ENCODE measurements around the gene RUNX1.

RUNX1 gene

DNA sequence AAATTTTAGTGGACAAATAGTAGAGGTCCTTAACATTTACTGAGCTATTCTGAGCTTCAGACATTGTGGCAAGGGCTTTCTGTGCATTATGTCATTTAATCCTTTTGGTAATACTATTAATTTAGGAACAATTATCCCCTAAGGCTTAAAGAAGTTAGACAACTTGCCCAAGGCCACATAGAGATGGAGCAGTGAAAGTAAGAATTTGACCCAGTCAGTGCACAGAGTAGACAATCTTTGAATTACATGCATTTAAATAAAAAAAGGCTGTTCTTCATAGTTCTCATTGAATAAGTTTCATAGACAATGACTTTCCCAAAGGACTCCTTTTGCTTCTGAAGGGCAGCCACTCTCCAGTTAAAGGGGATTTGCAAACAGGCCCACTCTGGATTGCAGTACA is 142.7 kb downstream of the RUNX1 start:
- CTCF ChIA-PET, result no interaction called here

DNA sequence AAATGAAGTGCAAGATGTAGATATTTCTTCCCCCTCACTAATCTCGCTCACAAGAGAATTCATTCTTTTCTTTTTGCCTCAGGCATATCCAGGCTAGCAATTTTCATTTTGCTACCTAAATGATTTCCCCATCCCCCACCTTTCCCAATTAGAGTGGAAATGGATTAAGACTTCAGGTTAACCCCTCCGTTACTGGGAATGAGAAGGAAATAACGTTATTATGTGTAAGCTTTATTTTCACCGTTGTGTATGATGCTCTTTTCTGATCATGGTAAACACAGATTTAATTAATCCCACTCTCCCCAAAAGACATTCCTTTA is 143.9 kb downstream of the RUNX1 start:
- DNase-seq (ENCODE audit: extremely low spot score), result no peak
- TF ChIP-seq ZNF384 (IDR thresholded peaks at IDR 0.05) (no peak), L3MBTL2 (conservative IDR thresholded peaks at IDR 0.05) (no peak), FOXA1 (IDR thresholded peaks at IDR 0.05) (no peak), TARDBP (IDR thresholded peaks at IDR 0.05) (no peak), FOXM1 (IDR thresholded peaks at IDR 0.05; ENCODE audit: borderline replicate concordance) (no peak), CTBP1 (IDR thresholded peaks at IDR 0.05; ENCODE audit: borderline replicate concordance) (no peak), BHLHE40 (IDR thresholded peaks at IDR 0.05; ENCODE audit: borderline replicate concordance) (no peak), SP1 (IDR thresholded peaks at IDR 0.05) (no peak), ARNT (IDR thresholded peaks at IDR 0.05) (no peak), NFRKB (IDR thresholded peaks at IDR 0.05) (no peak), LEF1 (IDR thresholded peaks at IDR 0.05; ENCODE audit: borderline replicate concordance) (no peak), ELF4 (IDR thresholded peaks at IDR 0.05) (no peak)
- TF ChIP-seq, protein P1, sequence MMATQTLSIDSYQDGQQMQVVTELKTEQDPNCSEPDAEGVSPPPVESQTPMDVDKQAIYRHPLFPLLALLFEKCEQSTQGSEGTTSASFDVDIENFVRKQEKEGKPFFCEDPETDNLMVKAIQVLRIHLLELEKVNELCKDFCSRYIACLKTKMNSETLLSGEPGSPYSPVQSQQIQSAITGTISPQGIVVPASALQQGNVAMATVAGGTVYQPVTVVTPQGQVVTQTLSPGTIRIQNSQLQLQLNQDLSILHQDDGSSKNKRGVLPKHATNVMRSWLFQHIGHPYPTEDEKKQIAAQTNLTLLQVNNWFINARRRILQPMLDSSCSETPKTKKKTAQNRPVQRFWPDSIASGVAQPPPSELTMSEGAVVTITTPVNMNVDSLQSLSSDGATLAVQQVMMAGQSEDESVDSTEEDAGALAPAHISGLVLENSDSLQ (IDR thresholded peaks at IDR 0.05), result no peak
- CTCF ChIA-PET, result no interaction called here
- POLR2A ChIA-PET, result no interaction called here

More for the DNA sequence above, 142.7 kb downstream of the RUNX1 start:
- TF ChIP-seq FOXK2 (IDR thresholded peaks at IDR 0.05) (no peak), LEF1 (IDR thresholded peaks at IDR 0.05; ENCODE audit: borderline replicate concordance) (no peak), HDGF (IDR thresholded peaks at IDR 0.05; ENCODE audit: borderline replicate concordance) (no peak), ZNF384 (IDR thresholded peaks at IDR 0.05) (no peak), FOXM1 (IDR thresholded peaks at IDR 0.05; ENCODE audit: borderline replicate concordance) (no peak), L3MBTL2 (conservative IDR thresholded peaks at IDR 0.05) (no peak), SUZ12 (IDR thresholded peaks at IDR 0.05) (no peak), SP1 (IDR thresholded peaks at IDR 0.05) (no peak), ARNT (IDR thresholded peaks at IDR 0.05) (no peak), BHLHE40 (IDR thresholded peaks at IDR 0.05; ENCODE audit: borderline replicate concordance) (no peak), CTBP1 (IDR thresholded peaks at IDR 0.05; ENCODE audit: borderline replicate concordance) (no peak), ELF4 (IDR thresholded peaks at IDR 0.05) (no peak), FOXA1 (IDR thresholded peaks at IDR 0.05) (no peak), NFRKB (IDR thresholded peaks at IDR 0.05) (no peak), TARDBP (IDR thresholded peaks at IDR 0.05) (no peak)
- TF ChIP-seq, protein P1 (IDR thresholded peaks at IDR 0.05), result no peak
- POLR2A ChIA-PET, result no interaction called here
- no peak for DNase-seq (ENCODE audit: extremely low spot score)

DNA sequence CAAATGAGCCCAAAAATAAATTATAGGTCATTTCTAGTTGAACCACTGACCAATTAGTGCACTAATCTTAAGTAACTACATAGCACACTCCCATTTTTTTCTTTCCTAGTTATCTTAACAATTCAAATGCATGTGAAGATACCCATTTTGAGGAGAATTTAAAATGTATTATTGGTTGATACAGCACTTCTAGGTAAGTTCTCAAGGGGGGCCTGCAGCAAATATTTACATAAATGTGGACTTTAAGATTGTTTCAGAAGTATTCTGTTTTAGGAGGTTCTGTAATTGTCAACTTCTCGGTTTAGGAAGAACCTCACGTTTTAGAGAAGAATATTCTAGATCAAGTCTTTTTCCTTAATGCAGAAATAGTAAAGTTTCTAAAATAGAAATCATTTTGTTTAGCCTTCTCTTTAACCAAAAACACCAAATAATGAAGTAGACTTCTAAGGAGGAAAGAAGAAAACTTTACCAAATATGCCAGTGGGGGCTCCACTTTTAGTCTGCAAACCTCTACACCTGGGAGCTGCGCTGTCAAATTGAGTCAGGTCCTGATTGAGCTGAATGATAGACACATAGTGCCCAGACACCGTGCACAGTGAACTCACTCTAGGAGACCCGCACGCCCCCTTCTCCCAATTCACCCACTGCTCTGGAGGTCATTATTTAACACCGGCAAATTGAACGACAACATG is 144.4 kb downstream of the RUNX1 start:
- no peak for TF ChIP-seq L3MBTL2 (conservative IDR thresholded peaks at IDR 0.05)
- DNase-seq (ENCODE audit: extremely low spot score), result no peak
- POLR2A ChIA-PET, result no interaction called here
- CTCF ChIA-PET, result no interaction called here

DNA sequence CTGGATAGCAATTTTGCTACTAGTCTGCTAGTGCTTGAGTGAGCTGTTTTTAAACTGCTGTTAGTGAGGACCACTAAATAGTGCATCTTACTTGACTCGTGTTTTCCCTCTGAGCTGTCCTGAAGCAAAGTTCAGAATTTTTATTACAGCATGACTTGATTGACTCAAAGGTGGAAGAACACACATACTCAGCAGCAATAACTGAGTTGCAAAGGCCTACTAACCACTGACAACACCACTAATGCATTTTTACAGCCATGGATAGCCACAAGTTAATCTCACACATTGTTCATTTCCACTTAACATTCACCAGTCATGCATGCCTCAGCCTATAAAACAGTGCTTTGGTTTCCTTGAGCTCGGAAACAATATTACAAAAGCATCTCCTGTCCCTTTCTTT is 148.7 kb downstream of the RUNX1 start:
- CTCF ChIA-PET, result no interaction called here
- POLR2A ChIA-PET, result no interaction called here
- no peak for TF ChIP-seq NFRKB (IDR thresholded peaks at IDR 0.05)
- no peak for TF ChIP-seq FOXA1 (IDR thresholded peaks at IDR 0.05)
- TF ChIP-seq LEF1 (IDR thresholded peaks at IDR 0.05; ENCODE audit: borderline replicate concordance), result no peak
- no peak for TF ChIP-seq CTBP1 (IDR thresholded peaks at IDR 0.05; ENCODE audit: borderline replicate concordance)
- no peak for TF ChIP-seq ARNT (IDR thresholded peaks at IDR 0.05)
- TF ChIP-seq SP1 (IDR thresholded peaks at IDR 0.05), result no peak
- no peak for TF ChIP-seq TARDBP (IDR thresholded peaks at IDR 0.05)
- TF ChIP-seq HDGF (IDR thresholded peaks at IDR 0.05; ENCODE audit: borderline replicate concordance), result no peak
- TF ChIP-seq FOXM1 (IDR thresholded peaks at IDR 0.05; ENCODE audit: borderline replicate concordance), result no peak
- no peak for DNase-seq (ENCODE audit: extremely low spot score)

DNA sequence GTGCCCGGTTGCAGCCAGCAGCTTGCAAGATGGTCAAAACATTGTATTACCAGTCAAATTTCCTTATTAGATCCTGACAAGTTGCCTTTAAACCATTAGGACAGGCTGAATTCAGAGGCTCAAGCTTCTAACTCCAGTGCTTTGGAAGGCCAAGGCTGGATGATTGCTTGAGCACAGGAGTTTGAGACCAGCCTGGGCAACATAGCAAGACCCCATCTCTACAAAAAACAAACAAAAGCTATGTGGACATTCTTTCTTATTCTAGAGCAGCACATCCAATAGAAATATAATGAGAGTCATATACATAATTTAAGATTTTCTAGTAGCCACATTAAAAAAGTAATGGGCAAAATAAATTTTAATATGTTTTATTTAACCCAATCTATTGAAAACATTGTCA is 149.3 kb downstream of the RUNX1 start:
- CTCF ChIA-PET, result interaction anchor here (0.6 kb wide), 1 partner anchor 157 kb away, joined by 5 read pairs; no protein-coding TSS in a partner anchor
- POLR2A ChIA-PET, result no interaction called here
- no peak for DNase-seq (ENCODE audit: extremely low spot score)
- TF ChIP-seq FOXM1 (IDR thresholded peaks at IDR 0.05; ENCODE audit: borderline replicate concordance) (no peak), TARDBP (IDR thresholded peaks at IDR 0.05) (no peak), NFRKB (IDR thresholded peaks at IDR 0.05) (no peak), ZNF384 (IDR thresholded peaks at IDR 0.05) (no peak), LEF1 (IDR thresholded peaks at IDR 0.05; ENCODE audit: borderline replicate concordance) (no peak), BHLHE40 (IDR thresholded peaks at IDR 0.05; ENCODE audit: borderline replicate concordance) (no peak), FOXA1 (IDR thresholded peaks at IDR 0.05) (no peak), FOXK2 (IDR thresholded peaks at IDR 0.05) (no peak), L3MBTL2 (conservative IDR thresholded peaks at IDR 0.05) (no peak), ARNT (IDR thresholded peaks at IDR 0.05) (no peak), CTBP1 (IDR thresholded peaks at IDR 0.05; ENCODE audit: borderline replicate concordance) (no peak), SUZ12 (IDR thresholded peaks at IDR 0.05) (no peak), HDGF (IDR thresholded peaks at IDR 0.05; ENCODE audit: borderline replicate concordance) (no peak), SP1 (IDR thresholded peaks at IDR 0.05) (no peak), ELF4 (IDR thresholded peaks at IDR 0.05) (no peak)
- TF ChIP-seq, protein P1 (IDR thresholded peaks at IDR 0.05), result no peak

DNA sequence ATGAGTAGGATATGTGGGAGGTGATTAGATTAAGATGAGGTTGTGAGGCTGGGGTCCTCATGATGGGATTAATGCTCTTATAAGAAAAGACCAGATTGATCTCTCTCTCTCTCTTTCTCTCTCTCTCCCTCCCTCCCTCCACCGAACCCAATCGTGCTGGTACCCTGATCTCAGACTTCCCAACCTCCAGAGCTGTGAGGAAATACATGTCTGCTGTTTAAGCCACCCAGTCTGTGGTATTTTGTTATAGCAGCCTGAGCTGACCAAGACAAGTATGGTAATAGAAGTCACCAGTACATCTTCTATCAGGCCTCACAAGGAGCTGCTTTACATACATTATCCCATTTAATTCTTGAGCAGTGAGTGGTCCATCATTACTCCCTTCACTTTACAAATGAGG is 149.8 kb downstream of the RUNX1 start:
- TF ChIP-seq LEF1 (IDR thresholded peaks at IDR 0.05; ENCODE audit: borderline replicate concordance), result no peak
- no peak for TF ChIP-seq ELF4 (IDR thresholded peaks at IDR 0.05)
- TF ChIP-seq ZNF384 (IDR thresholded peaks at IDR 0.05), result no peak
- no peak for TF ChIP-seq SP1 (IDR thresholded peaks at IDR 0.05)
- no peak for TF ChIP-seq ARNT (IDR thresholded peaks at IDR 0.05)
- TF ChIP-seq NFRKB (IDR thresholded peaks at IDR 0.05), result no peak
- TF ChIP-seq FOXM1 (IDR thresholded peaks at IDR 0.05; ENCODE audit: borderline replicate concordance), result no peak
- TF ChIP-seq FOXK2 (IDR thresholded peaks at IDR 0.05), result no peak
- no peak for TF ChIP-seq CTBP1 (IDR thresholded peaks at IDR 0.05; ENCODE audit: borderline replicate concordance)
- TF ChIP-seq, protein P1 (IDR thresholded peaks at IDR 0.05), result no peak
- no peak for DNase-seq (ENCODE audit: extremely low spot score)
- POLR2A ChIA-PET, result no interaction called here
- CTCF ChIA-PET, result interaction anchor here (0.6 kb wide), 1 partner anchor 157 kb away, joined by 5 read pairs; no protein-coding TSS in a partner anchor

All from HEK293T (cell line).